IMR-90 (cell line): Measurements from ENCODE around the gene CHRNB4. TPM values are rescaled to one million over a fixed set of nuclear protein-coding genes. Genes with fewer than 3 reads are reported as not detected.

ENCODE experiments used
- ATAC-seq: fragments of 200-7000 bp; cut with Tn5 transposase; 2 replicates; pipeline ENCODE4 v1.9.1; 2020; ENCODE audit warnings: low read depth, mild to moderate bottlenecking, moderate library complexity
- BruUV-seq: library from RNA; stranded (reverse); fragments of 400-500 nt; replicated peaks from 2 replicates; lab custom pipeline; 2021; lab: Mats Ljungman, UMichigan
- CTCF ChIA-PET: fragments of 300-600 bp; formaldehyde crosslinking; extraction: SDS; loops from one replicate; lab custom pipeline; 2021; ENCODE audit warnings: antibody characterized with exemption; lab: Yijun Ruan, JAX
- POLR2A ChIA-PET: fragments of 300-600 bp; sonication (Branson Sonifier 250); formaldehyde crosslinking; loops from one replicate; lab custom pipeline; 2022; ENCODE audit warnings: antibody characterized with exemption; ENCODE audit not compliant: unreplicated experiment; lab: Charles Lee
- DNase-seq: peaks from one replicate; pipeline ENCODE4 v3.0.0; 2013
- H2AFZ ChIP-seq: replicated peaks from 2 replicates; pipeline ENCODE3; 2013; ENCODE audit warnings: low read length, mild to moderate bottlenecking; ENCODE audit not compliant: poor library complexity
- H2AK5ac ChIP-seq: 2 replicates; pipeline ENCODE4 v1.6.1; 2013; ENCODE audit warnings: low read depth, low read length, inconsistent platforms
- H2AK9ac ChIP-seq: replicated peaks from 2 replicates; pipeline ENCODE3; 2013; ENCODE audit warnings: mild to moderate bottlenecking, low read depth, low read length, moderate library complexity; ENCODE audit not compliant: poor library complexity
- H2BK120ac ChIP-seq: 2 replicates; pipeline ENCODE4 v1.6.1; 2013; ENCODE audit warnings: low read depth, low read length, inconsistent platforms
- H2BK15ac ChIP-seq: 3 replicates; pipeline ENCODE4 v1.6.1; 2013; ENCODE audit warnings: low read depth, low read length, inconsistent platforms
- H2BK20ac ChIP-seq: 2 replicates; pipeline ENCODE4 v1.6.1; 2013; ENCODE audit warnings: low read depth, mild to moderate bottlenecking, inconsistent platforms, low read length, moderate library complexity
- H2BK5ac ChIP-seq: 2 replicates; pipeline ENCODE4 v1.6.1; 2013; ENCODE audit warnings: mild to moderate bottlenecking, low read depth, low read length, inconsistent platforms; ENCODE audit not compliant: poor library complexity, severe bottlenecking
- H3K14ac ChIP-seq: replicated peaks from 2 replicates; pipeline ENCODE4 v1.6.1; 2013; ENCODE audit warnings: low read depth, low read length, inconsistent platforms
- H3K18ac ChIP-seq: 2 replicates; pipeline ENCODE4 v1.6.1; 2013; ENCODE audit warnings: low read depth, low read length, control low read depth
- H3K23ac ChIP-seq: 2 replicates; pipeline ENCODE4 v1.6.1; 2013; ENCODE audit warnings: low read depth, low read length, inconsistent platforms
- H3K27ac ChIP-seq: 2 replicates; pipeline ENCODE4 v1.5.1; 2013; ENCODE audit warnings: mild to moderate bottlenecking, control low read depth, low read length; ENCODE audit not compliant: insufficient read depth
- H3K27me3 ChIP-seq: 2 replicates; pipeline ENCODE4 v1.6.1; 2013; ENCODE audit warnings: low read length; ENCODE audit not compliant: control insufficient read depth, insufficient read depth
- H3K36me3 ChIP-seq: 2 replicates; pipeline ENCODE4 v1.6.1; 2013; ENCODE audit warnings: low read length, mixed read lengths; ENCODE audit not compliant: control insufficient read depth, insufficient read depth
- H3K4ac ChIP-seq: 2 replicates; pipeline ENCODE4 v1.6.1; 2013; ENCODE audit warnings: low read depth, low read length, inconsistent platforms
- H3K4me1 ChIP-seq: 2 replicates; pipeline ENCODE4 v1.6.1; 2013; ENCODE audit warnings: low read length, mixed read lengths; ENCODE audit not compliant: control insufficient read depth, insufficient read depth
- H3K4me2 ChIP-seq: 2 replicates; pipeline ENCODE4 v1.6.1; 2013; ENCODE audit warnings: low read depth, mild to moderate bottlenecking, control low read depth, low read length, moderate library complexity
- H3K4me3 ChIP-seq: 2 replicates; pipeline ENCODE4 v1.5.1; 2013; ENCODE audit warnings: low read depth, mild to moderate bottlenecking, control low read depth, low read length, moderate library complexity; ENCODE audit not compliant: insufficient read depth
- H3K56ac ChIP-seq: 2 replicates; pipeline ENCODE4 v1.6.1; 2013; ENCODE audit warnings: low read length, inconsistent platforms; ENCODE audit not compliant: insufficient read depth; ENCODE audit errors: extremely low read depth
- H3K79me1 ChIP-seq, 2 experiments: 2 replicates each; pipeline ENCODE4 v1.6.1; 2013; ENCODE audit warnings: low read length in 2 of 2, inconsistent platforms in 1 of 2, low read depth in 1 of 2
- H3K9ac ChIP-seq: 2 replicates; pipeline ENCODE4 v1.6.1; 2013; ENCODE audit warnings: low read depth, low read length, control low read depth
- H3K9me1 ChIP-seq: 2 replicates; pipeline ENCODE4 v1.6.1; 2013; ENCODE audit warnings: low read length, inconsistent platforms; ENCODE audit not compliant: insufficient read depth
- H3K9me3 ChIP-seq: 2 replicates; pipeline ENCODE4 v1.6.1; 2013; ENCODE audit warnings: low read length; ENCODE audit not compliant: control insufficient read depth, insufficient read depth
- H4K20me1 ChIP-seq: 2 replicates; pipeline ENCODE4 v1.6.1; 2013; ENCODE audit warnings: low read length, inconsistent platforms; ENCODE audit not compliant: insufficient read depth
- H4K5ac ChIP-seq: 2 replicates; pipeline ENCODE4 v1.6.1; 2013; ENCODE audit warnings: mild to moderate bottlenecking, low read depth, low read length, control low read depth
- H4K8ac ChIP-seq, 2 experiments: 2 replicates each; pipeline ENCODE4 v1.6.1; 2013; ENCODE audit warnings: low read depth in 2 of 2, low read length in 2 of 2, control low read depth in 1 of 2, inconsistent platforms in 1 of 2
- H4K91ac ChIP-seq: 2 replicates; pipeline ENCODE4 v1.6.1; 2013; ENCODE audit warnings: low read depth, low read length, inconsistent platforms; ENCODE audit not compliant: insufficient read depth
- BHLHE40 ChIP-seq: fragments of 150-350 bp; IDR thresholded peaks from 2 replicates; pipeline ENCODE4 v1.6.1; 2016; ENCODE audit warnings: mild to moderate bottlenecking, low read depth, low read length
- CEBPB ChIP-seq: IDR thresholded peaks from 2 replicates; pipeline ENCODE4 v1.6.1; 2012; ENCODE audit warnings: low read depth, low read length, improper control_type of control experiment
- CHD1 ChIP-seq: IDR thresholded peaks from 2 replicates; pipeline ENCODE4 v1.6.1; 2012; ENCODE audit warnings: low read depth, low read length, improper control_type of control experiment
- ELK1 ChIP-seq: fragments of 150-350 bp; IDR thresholded peaks from 2 replicates; pipeline ENCODE4 v1.6.1; 2016; ENCODE audit warnings: low read depth, mild to moderate bottlenecking, low read length, moderate library complexity, borderline replicate concordance
- FOS ChIP-seq: fragments of 150-350 bp; IDR thresholded peaks from 2 replicates; pipeline ENCODE4 v1.6.1; 2016; ENCODE audit warnings: low read depth, low read length
- MAFK ChIP-seq: IDR thresholded peaks from 2 replicates; pipeline ENCODE4 v1.6.1; 2012; ENCODE audit warnings: low read depth, low read length, improper control_type of control experiment
- NFE2L2 ChIP-seq: fragments of 150-350 bp; IDR thresholded peaks from 2 replicates; pipeline ENCODE4 v1.6.1; 2016; ENCODE audit warnings: low read depth, mild to moderate bottlenecking, low read length
- POLR2A ChIP-seq: IDR thresholded peaks from 2 replicates; pipeline ENCODE4 v1.6.1; 2012; ENCODE audit warnings: mild to moderate bottlenecking, low read depth, low read length
- RAD21 ChIP-seq: IDR thresholded peaks from 2 replicates; pipeline ENCODE4 v1.6.1; 2012; ENCODE audit warnings: low read length, improper control_type of control experiment
- RFX5 ChIP-seq: IDR thresholded peaks from 2 replicates; pipeline ENCODE4 v1.8.0; 2012; ENCODE audit warnings: low read depth, mild to moderate bottlenecking, low read length, moderate library complexity
- USF2 ChIP-seq: fragments of 150-350 bp; IDR thresholded peaks from 2 replicates; pipeline ENCODE4 v1.6.1; 2017; ENCODE audit warnings: mild to moderate bottlenecking, antibody characterized with exemption, low read length, low read depth
- WGBS, 2 experiments: methylation state at CpG; one replicate each; pipeline versions ENCODE4 v1.1.5 to v1.1.7; 2013; ENCODE audit warnings: missing lambda C conversion rate in 2 of 2; ENCODE audit not compliant: insufficient read length in 1 of 2; ENCODE audit errors: extremely low coverage in 2 of 2; 5-methylcytosine and 5-hydroxymethylcytosine counted together
- dilution Hi-C: fragments of 300-500 bp; cut with HindIII; formaldehyde crosslinking; loops from one replicate; pipeline ENCODE4 v1.14.3; 2018; ENCODE audit warnings: low sequenced_read_pairs; ENCODE audit not compliant: unreplicated experiment
- in situ Hi-C: fragments of 300-500 bp; cut with MboI; formaldehyde crosslinking; loops from 3 replicates; pipeline ENCODE4 v1.14.3; 2019; ENCODE audit warnings: low sequenced_read_pairs, inconsistent platforms, mixed read lengths
- intact Hi-C: fragments of 100-400 bp; cut with micrococcal nuclease; formaldehyde crosslinking; loops from 2 replicates; pipeline ENCODE4 v1.10.0; 2022
- polyA plus RNA-seq, 3 experiments: library from polyadenylated mRNA; depleted of rRNA; stranded (reverse); fragments of >200 nt; gene quantifications; 2 replicates each; pipeline ENCODE4 v1.2.3, GENCODE V29; 2012; ENCODE audit warnings: low replicate concordance in 1 of 3
- total RNA-seq: library from RNA; depleted of rRNA; stranded (reverse); fragments of >200 nt; gene quantifications from 2 replicates; pipeline ENCODE4 v1.2.3, GENCODE V29; 2012
- TF ChIP-seq, protein P1 (sequence below): conservative IDR thresholded peaks from 2 replicates; pipeline ENCODE4 v1.5.1; 2012; ENCODE audit warnings: mild to moderate bottlenecking, low read depth, low read length, improper control_type of control experiment

CHRNB4 gene
- total and polyA plus RNA-seq, 2 of the 4 experiments (the other 2 are of a cell fraction) = not detected

- intact Hi-C loops = no loop called here
- in situ Hi-C loops = no loop called here
- H3K14ac ChIP-seq = no peak overlapping the region
- no peak overlapping the region for H4K8ac ChIP-seq
- no peak overlapping the region for H3K4me3 ChIP-seq
- H2AFZ ChIP-seq = no peak overlapping the region
- H3K4ac ChIP-seq = no peak overlapping the region
- no peak overlapping the region for H3K18ac ChIP-seq
- POLR2A ChIA-PET = no interaction called here
- H4K20me1 ChIP-seq = no peaks in the 10 kb centered on the region
- no peaks in the 10 kb centered on the region for H3K9me1 ChIP-seq
- H2BK15ac ChIP-seq = no peak overlapping the region
- TF ChIP-seq, protein P1, sequence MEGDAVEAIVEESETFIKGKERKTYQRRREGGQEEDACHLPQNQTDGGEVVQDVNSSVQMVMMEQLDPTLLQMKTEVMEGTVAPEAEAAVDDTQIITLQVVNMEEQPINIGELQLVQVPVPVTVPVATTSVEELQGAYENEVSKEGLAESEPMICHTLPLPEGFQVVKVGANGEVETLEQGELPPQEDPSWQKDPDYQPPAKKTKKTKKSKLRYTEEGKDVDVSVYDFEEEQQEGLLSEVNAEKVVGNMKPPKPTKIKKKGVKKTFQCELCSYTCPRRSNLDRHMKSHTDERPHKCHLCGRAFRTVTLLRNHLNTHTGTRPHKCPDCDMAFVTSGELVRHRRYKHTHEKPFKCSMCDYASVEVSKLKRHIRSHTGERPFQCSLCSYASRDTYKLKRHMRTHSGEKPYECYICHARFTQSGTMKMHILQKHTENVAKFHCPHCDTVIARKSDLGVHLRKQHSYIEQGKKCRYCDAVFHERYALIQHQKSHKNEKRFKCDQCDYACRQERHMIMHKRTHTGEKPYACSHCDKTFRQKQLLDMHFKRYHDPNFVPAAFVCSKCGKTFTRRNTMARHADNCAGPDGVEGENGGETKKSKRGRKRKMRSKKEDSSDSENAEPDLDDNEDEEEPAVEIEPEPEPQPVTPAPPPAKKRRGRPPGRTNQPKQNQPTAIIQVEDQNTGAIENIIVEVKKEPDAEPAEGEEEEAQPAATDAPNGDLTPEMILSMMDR = no peak
- TF ChIP-seq BHLHE40 (no peak), POLR2A (no peak), CEBPB (no peak), ELK1 (no peak), NFE2L2 (no peak), USF2 (no peak), RAD21 (no peak), FOS (no peak), RFX5 (no peak), MAFK (no peak), CHD1 (no peak)
- CTCF ChIA-PET = no interaction called here
- no TSS peak for BruUV-seq
- H3K56ac ChIP-seq = no peak overlapping the region
- H3K4me2 ChIP-seq = no peak overlapping the region
- no peak overlapping the region for H3K23ac ChIP-seq
- DNase-seq (no peak), ATAC-seq (no peak)
- H3K79me1 ChIP-seq = no peaks in the 10 kb centered on the region
- no peaks in the 10 kb centered on the region for H3K4me1 ChIP-seq
- no peaks in the 10 kb centered on the region for H3K36me3 ChIP-seq
- H4K91ac ChIP-seq = no peak overlapping the region
- H2AK9ac ChIP-seq = no peak overlapping the region
- H2BK120ac ChIP-seq = no peak overlapping the region
- no peak overlapping the region for H2BK5ac ChIP-seq
- dilution Hi-C loops = no loop called here
- WGBS, 2 experiments = 67% methylated on average over 1 of the region's 3 CpGs; no CpG with 5 or more reads in 1 of the 2 experiments
- peaks cover 4% of the 10 kb centered on the region; the same call in 1 of the 2 replicates for H3K27me3 ChIP-seq
- H4K5ac ChIP-seq = no peak overlapping the region
- no peak overlapping the region for H3K27ac ChIP-seq
- H2BK20ac ChIP-seq = no peak overlapping the region
- H3K9ac ChIP-seq = no peak overlapping the region
- no peaks in the 10 kb centered on the region for H3K9me3 ChIP-seq
- H2AK5ac ChIP-seq = no peak overlapping the region
These were observed 37.5 kb downstream of the CHRNB4 start for GRCh38 chr15:78603467-78603866.
